Spleen (tissue), 7 donors: ENCODE results near the gene RDH12.

ENCODE experiments used
- CTCF ChIP-seq, 11 experiments: fragments of 200-600 bp in 7 of 11; fragments of 450-650 bp in 4 of 11; sonication (generic) in 4 of 11; IDR thresholded peaks in 8 of 11; conservative IDR thresholded peaks in 3 of 11; 1 replicate in 7 of 11; 2 replicates in 4 of 11; pipeline versions ENCODE4 v1.4.0 to v1.8.0; 2016 to 2021; ENCODE audit warnings: antibody characterized with exemption in 11 of 11, inconsistent platforms in 4 of 11, mild to moderate bottlenecking in 1 of 11
- POLR2A ChIP-seq, 3 donors: fragments of 450-650 bp; IDR thresholded peaks; one replicate each; pipeline ENCODE4 v1.5.1; 2017; ENCODE audit warnings: antibody characterized with exemption in 3 of 3, mild to moderate bottlenecking in 1 of 3
- POLR2AphosphoS5 ChIP-seq, 3 donors: sonication (generic); formaldehyde crosslinking; IDR thresholded peaks; one replicate each; pipeline ENCODE4 v1.5.1; 2017; ENCODE audit warnings: antibody characterized with exemption in 3 of 3
- donor health status: DM: no; HTN: no; CAD: no; lungs with moderate emphysema.
- donor health status: DM: no; HTN: no; CAD: no.
- donor health status: DM: no; HTN: no; CAD: no.

DNA sequence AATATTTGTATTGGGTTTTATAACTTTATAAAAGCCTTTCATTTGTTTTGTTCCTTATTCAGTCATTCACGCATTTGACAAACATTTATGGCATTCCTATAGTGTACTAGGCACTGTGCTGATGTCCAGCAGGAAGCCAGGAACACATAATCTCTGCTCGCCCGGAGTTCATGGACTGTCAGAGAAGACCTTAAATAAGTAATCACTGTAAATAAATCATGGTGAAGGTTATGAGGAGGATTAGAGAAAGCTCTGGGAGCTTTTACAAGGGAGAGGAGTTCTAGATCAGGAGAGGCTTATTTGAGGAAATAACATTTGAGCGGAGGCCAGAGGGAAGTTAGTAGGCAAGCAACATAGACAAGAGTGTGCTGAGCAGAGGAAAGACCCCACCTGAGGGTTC is 4.7 kb upstream of the RDH12 start:
- TF ChIP-seq CTCF (IDR thresholded peaks at IDR 0.05 in 8 of 11, conservative IDR thresholded peaks at IDR 0.05 in 3 of 11), result no peak
- no peak for TF ChIP-seq POLR2AphosphoS5 (IDR thresholded peaks at IDR 0.05)
- no peak for TF ChIP-seq POLR2A (IDR thresholded peaks at IDR 0.05)
